SK-N-MC (cell line): ENCODE measurements around the gene XXYLT1.
A peak's percentile ranks its signal among the peaks of the same experiment; 100 is the strongest.

Source experiments
- EZH2 ChIP-seq: fragments of 200-600 bp; sonication (generic); IDR thresholded peaks from one replicate; pipeline ENCODE4 v1.6.1; 2017; ENCODE audit warnings: antibody characterized with exemption
- FOXP2 ChIP-seq: optimal IDR thresholded peaks from 2 replicates; pipeline ENCODE3; 2011; ENCODE audit warnings: mild to moderate bottlenecking, moderate library complexity; ENCODE audit not compliant: insufficient read depth; ENCODE audit errors: extremely low read length, control extremely low read depth
- POLR2AphosphoS5 ChIP-seq: IDR thresholded peaks from 2 replicates; pipeline ENCODE4 v1.6.1; 2012; ENCODE audit warnings: mild to moderate bottlenecking, low read depth, low read length, borderline replicate concordance

DNA sequence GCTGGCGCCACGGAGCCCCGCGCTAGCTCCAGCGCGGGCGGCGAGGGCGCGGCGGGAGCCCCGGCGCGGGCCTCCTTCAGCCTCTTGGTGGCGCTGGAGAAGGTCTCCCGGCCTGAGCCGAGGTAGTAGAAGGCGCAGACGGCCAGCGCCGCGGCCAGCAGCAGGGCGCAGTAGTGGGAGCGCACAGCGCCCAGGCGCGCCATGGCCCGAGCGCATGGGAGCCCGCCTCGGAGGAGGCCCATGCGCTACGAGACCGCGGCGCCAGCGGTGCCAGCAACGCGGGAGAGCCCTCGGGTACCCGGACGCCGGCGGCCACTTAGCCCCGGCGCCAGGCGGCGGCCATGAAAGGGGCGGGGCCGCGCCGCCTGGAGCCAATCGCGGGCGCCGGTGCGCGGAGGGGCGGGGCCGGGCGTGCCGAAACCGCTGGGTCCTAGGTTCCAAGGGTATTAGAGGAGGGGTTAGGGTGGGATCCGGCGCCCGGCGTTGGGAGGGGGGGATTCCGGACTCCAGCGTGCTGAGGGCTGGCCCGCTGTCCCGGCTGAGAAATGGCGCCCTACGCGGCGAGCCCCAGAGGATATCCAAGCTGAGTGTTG lies at the start of gene XXYLT1:
- TF ChIP-seq EZH2, result no peak
- TF ChIP-seq POLR2AphosphoS5, result peak; percentile 71; the same call in 1 of the 2 replicates
- no peak for TF ChIP-seq FOXP2
